Stimulated activated CD4-positive, alpha-beta T cell treated with anti-CD3 and anti-CD28 coated beads, Interleukin-4, amount 100 ng/mL, for 48 hours (primary cell): ENCODE data around the gene COBL.
"Not testable (repeated sequence)": the region's sequence is repeated elsewhere in the genome, so short reads cannot be mapped to it uniquely, and the experiment has no call there.

Experiments used
- DNase-seq, 2 donors: peaks; one replicate each; pipeline ENCODE4 v3.0.0-alpha.2; 2020; ENCODE audit warnings: low read depth in 2 of 2

Gene COBL

GRCh38 chr7:51000956-51001355 lies 315.7 kb downstream of the COBL start:
- no peak for DNase-seq

GRCh38 chr7:50994753-50995319 lies 321.8 kb downstream of the COBL start:
- DNase-seq, result no peak

- DNase-seq, result not testable (repeated sequence)
Measured at GRCh38 chr7:50990214-50990613, 326.4 kb downstream of the COBL start.

GRCh38 chr7:50988988-50989387 lies 327.6 kb downstream of the COBL start:
- DNase-seq, result no peak

GRCh38 chr7:50988465-50988864 lies 328.1 kb downstream of the COBL start:
- DNase-seq, result no peak

- no peak for DNase-seq
Measured at GRCh38 chr7:50985096-50985495, 331.5 kb downstream of the COBL start.

GRCh38 chr7:50983850-50984249 lies 332.8 kb downstream of the COBL start:
- DNase-seq, result no peak

GRCh38 chr7:50982626-50983025 lies 334.0 kb downstream of the COBL start:
- no peak for DNase-seq

GRCh38 chr7:50981743-50982142 lies 334.9 kb downstream of the COBL start:
- DNase-seq, result no peak

- no peak for DNase-seq
Measured at GRCh38 chr7:50980411-50980810, 336.2 kb downstream of the COBL start.

GRCh38 chr7:50978633-50979215 lies 337.9 kb downstream of the COBL start:
- no peak for DNase-seq

GRCh38 chr7:50977421-50977820 lies 339.2 kb downstream of the COBL start:
- no peak for DNase-seq

- no peak for DNase-seq
Measured at GRCh38 chr7:50976064-50976463, 340.5 kb downstream of the COBL start.

GRCh38 chr7:50974240-50974639 lies 342.4 kb downstream of the COBL start:
- no peak for DNase-seq

GRCh38 chr7:50973814-50974213 lies 342.8 kb downstream of the COBL start:
- DNase-seq, result no peak

GRCh38 chr7:50970092-50970491 lies 346.5 kb downstream of the COBL start:
- DNase-seq, result no peak
